Measurements from ENCODE around the gene FSTL4.

- TF ChIP-seq POLR2A (IDR thresholded peaks at IDR 0.05) = no peak
- no peak for TF ChIP-seq CTCF (IDR thresholded peaks at IDR 0.05)
Observed at GRCh38 chr5:133526368-133526767, 86.0 kb downstream of the FSTL4 start.

Data from body of pancreas (tissue), 4 donors.